Measurements from ENCODE around the gene ZNF276.

GRCh38 chr16:89729293-89729692, 8.0 kb downstream of the ZNF276 start:
- TF ChIP-seq CTCF (IDR thresholded peaks at IDR 0.05): no peak
- no peak for TF ChIP-seq TCF7L2 (IDR thresholded peaks at IDR 0.05; ENCODE audit: low read depth, low read length)
- TF ChIP-seq POLR2AphosphoS5 (IDR thresholded peaks at IDR 0.05; ENCODE audit: low read depth, low read length): no peak
- TF ChIP-seq SIN3A (IDR thresholded peaks at IDR 0.05; ENCODE audit: borderline replicate concordance, insufficient read depth, low read depth, low read length): no peak

Measured in Panc1 (cell line).